ENCODE data around the gene ATF6. TPM values are rescaled to one million over a fixed set of nuclear protein-coding genes. Genes with fewer than 3 reads are reported as not detected.

The ATF6 gene
- total RNA-seq, 1 experiment from 2014 or later: 10.6 TPM

GRCh38 chr1:161962091-161962887 lies 196.2 kb downstream of the ATF6 start:
- no peaks in the 10 kb centered on the region for H3K9me3 Mint-ChIP-seq
- ATAC-seq: no peak
- H3K27ac Mint-ChIP-seq: no peak overlapping the region
- no peak overlapping the region for H3K4me3 Mint-ChIP-seq
- H3K27me3 Mint-ChIP-seq (ENCODE audit: low read depth): no peaks in the 10 kb centered on the region
- TF ChIP-seq NFATC4 (CRISPR knock-in tag; IDR thresholded peaks at IDR 0.05): no peak
- TF ChIP-seq ELF4 (CRISPR knock-in tag; IDR thresholded peaks at IDR 0.05; ENCODE audit: low read depth): no peak
- TF ChIP-seq ZNF512 (CRISPR knock-in tag; IDR thresholded peaks at IDR 0.05; ENCODE audit: borderline replicate concordance): no peak
- TF ChIP-seq ERG (CRISPR knock-in tag; IDR thresholded peaks at IDR 0.05): no peak
- no peak for TF ChIP-seq TP53 (CRISPR knock-in tag; IDR thresholded peaks at IDR 0.05)
- no peak for TF ChIP-seq ATF1 (CRISPR knock-in tag; IDR thresholded peaks at IDR 0.05)
- no peak for TF ChIP-seq JUN (CRISPR knock-in tag; IDR thresholded peaks at IDR 0.05)
- TF ChIP-seq FOXK1 (CRISPR knock-in tag; IDR thresholded peaks at IDR 0.05): no peak
- TF ChIP-seq CBFB (CRISPR knock-in tag; IDR thresholded peaks at IDR 0.05; ENCODE audit: low read depth): no peak
- TF ChIP-seq, protein P1, sequence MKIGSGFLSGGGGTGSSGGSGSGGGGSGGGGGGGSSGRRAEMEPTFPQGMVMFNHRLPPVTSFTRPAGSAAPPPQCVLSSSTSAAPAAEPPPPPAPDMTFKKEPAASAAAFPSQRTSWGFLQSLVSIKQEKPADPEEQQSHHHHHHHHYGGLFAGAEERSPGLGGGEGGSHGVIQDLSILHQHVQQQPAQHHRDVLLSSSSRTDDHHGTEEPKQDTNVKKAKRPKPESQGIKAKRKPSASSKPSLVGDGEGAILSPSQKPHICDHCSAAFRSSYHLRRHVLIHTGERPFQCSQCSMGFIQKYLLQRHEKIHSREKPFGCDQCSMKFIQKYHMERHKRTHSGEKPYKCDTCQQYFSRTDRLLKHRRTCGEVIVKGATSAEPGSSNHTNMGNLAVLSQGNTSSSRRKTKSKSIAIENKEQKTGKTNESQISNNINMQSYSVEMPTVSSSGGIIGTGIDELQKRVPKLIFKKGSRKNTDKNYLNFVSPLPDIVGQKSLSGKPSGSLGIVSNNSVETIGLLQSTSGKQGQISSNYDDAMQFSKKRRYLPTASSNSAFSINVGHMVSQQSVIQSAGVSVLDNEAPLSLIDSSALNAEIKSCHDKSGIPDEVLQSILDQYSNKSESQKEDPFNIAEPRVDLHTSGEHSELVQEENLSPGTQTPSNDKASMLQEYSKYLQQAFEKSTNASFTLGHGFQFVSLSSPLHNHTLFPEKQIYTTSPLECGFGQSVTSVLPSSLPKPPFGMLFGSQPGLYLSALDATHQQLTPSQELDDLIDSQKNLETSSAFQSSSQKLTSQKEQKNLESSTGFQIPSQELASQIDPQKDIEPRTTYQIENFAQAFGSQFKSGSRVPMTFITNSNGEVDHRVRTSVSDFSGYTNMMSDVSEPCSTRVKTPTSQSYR (CRISPR knock-in tag; IDR thresholded peaks at IDR 0.05): no peak
- TF ChIP-seq ARID4B (CRISPR knock-in tag; IDR thresholded peaks at IDR 0.05; ENCODE audit: borderline replicate concordance): no peak
- TF ChIP-seq CREB1 (CRISPR knock-in tag; IDR thresholded peaks at IDR 0.05): no peak
- no peak for TF ChIP-seq ZBTB21 (CRISPR knock-in tag; IDR thresholded peaks at IDR 0.05; ENCODE audit: borderline replicate concordance)
- TF ChIP-seq FOXP1 (CRISPR knock-in tag; IDR thresholded peaks at IDR 0.05; ENCODE audit: borderline replicate concordance): no peak
- TF ChIP-seq ZNF396 (CRISPR knock-in tag; IDR thresholded peaks at IDR 0.05; ENCODE audit: borderline replicate concordance): no peak
- TF ChIP-seq E2F5 (CRISPR knock-in tag; IDR thresholded peaks at IDR 0.05): no peak
- no peak for TF ChIP-seq TEAD1 (CRISPR knock-in tag; IDR thresholded peaks at IDR 0.05)
- no peak for TF ChIP-seq TCF7 (CRISPR knock-in tag; IDR thresholded peaks at IDR 0.05; ENCODE audit: low read depth)
- no peak for TF ChIP-seq NFE2L1 (CRISPR knock-in tag; IDR thresholded peaks at IDR 0.05)
- no peak for TF ChIP-seq E2F1 (CRISPR knock-in tag; IDR thresholded peaks at IDR 0.05)
- ChIA-PET POLR2A (no interaction called here), CTCF (interaction anchor here (2.0 kb wide), 1 partner anchor 75 kb away, joined by 7 read pairs; no protein-coding TSS in a partner anchor)
- peaks cover 11% of the 10 kb centered on the region for H3K4me1 Mint-ChIP-seq
- DNase-seq (ENCODE audit: low spot score): no peak
- peaks cover 2% of the 10 kb centered on the region; the same call in 1 of the 2 replicates for H3K36me3 Mint-ChIP-seq

Measured in WTC11 (cell line).